GM21360 (cell line): ENCODE measurements around the gene SKIC8.

Source experiments
- ATAC-seq: cut with Tn5 transposase; IDR thresholded peaks from one replicate; pipeline ENCODE4 v1.9.1; 2021; ENCODE audit warnings: mild to moderate bottlenecking, moderate library complexity; ENCODE audit not compliant: unreplicated experiment

Gene SKIC8

DNA sequence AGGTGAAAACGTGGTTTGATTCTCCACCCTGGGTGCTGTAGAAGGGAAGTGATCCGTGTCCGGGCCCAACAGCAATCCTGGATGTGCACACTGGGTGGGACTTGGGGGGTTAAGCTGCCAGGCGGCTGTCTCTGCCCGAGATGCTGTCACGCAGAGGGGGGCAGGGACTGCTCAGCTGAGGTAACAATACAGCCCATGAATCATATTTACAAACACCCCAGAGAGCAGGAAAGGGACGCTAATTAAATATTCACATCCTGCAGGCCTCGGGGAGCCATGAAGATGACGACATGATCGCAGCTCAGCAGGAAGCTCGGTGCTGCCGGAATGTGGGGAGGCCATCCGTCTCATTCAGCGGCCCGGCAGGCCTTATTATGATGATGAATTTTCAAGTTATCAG lies 22.8 kb upstream of the SKIC8 start:
- no peak for ATAC-seq

DNA sequence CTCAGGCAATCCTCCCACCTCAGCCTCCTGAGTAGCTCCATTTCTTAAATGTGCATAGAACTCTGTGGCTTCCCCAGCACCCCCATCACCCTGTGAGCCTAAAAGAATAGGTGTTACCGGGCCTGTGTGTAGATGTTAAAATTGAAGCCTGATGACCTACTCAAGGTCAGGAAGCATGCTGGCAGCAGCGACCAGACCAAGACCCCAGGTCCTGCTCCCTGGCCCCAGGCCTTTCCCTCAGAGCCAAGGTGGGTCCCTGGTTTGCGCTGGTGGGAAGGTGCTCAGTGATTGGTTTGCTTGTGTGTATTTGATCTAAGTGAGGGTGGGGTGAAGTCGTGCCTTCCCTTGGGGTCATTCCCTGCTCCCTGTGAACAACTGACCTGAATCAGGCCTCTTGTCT lies 22.4 kb upstream of the SKIC8 start:
- ATAC-seq = no peak

DNA sequence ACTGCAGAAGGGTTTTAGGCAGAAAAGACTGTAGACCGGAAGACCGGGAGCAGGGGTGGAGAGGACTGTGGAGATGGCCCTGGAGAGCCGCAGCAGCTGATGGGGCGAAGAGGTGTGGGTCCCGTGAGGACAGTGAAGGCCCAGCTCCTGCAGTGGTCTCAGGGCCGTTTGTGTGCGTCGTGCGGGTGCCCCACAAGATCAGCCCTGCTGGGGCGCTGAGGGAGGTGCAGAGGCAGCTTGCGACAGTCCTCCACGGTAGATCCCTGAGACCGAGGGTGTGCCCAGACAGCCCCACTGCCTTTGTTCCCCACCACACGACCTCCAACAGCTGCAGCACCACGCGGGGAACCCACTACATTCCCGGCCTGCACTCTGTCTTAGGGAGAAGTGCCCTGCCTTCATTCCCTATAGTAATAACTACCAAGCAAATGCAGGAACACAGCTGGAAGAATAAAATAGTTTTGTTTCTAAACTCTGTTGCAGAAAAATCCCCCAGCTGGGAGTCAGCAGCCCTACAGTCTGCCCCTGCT lies 21.7 kb upstream of the SKIC8 start:
- ATAC-seq = no peak

DNA sequence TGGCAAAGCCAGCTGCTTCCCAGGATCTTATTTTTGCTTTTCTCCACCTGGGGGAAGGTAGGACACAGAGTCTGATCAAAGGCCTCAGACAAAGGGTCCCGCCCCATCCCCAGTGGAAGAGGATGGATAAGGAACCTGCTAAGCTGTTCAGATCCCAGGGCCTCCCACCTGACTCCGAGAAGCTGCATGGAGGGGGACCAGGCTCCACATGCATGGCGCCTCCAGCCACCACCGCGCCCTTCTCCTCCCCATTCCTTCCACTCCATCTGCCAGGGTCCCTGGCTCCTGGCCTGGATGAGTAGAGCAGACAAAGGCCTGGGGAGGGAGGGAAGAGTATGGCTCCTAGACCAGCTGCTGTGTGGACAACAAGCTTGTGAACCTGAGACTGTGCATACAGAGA lies 20.8 kb upstream of the SKIC8 start:
- ATAC-seq = no peak

DNA sequence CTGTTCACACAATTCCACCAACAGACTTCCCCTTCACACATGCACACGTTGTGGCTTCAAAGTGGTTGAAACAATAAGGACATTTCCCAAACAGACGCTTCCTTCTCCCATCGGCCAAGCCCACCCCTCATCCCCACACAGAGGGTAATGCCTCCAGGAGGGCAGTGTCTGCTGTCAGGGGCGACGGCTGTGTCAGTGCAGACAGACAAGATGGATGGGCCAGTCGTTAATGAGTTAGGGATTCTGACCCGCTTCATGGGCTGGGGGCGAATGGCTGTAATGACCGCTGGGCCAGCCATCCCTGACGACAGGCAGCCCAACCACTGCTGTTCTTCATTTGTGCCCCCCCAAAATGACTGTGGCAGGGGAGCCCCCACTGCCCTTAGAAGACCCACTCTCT lies 20.2 kb upstream of the SKIC8 start:
- no peak for ATAC-seq

DNA sequence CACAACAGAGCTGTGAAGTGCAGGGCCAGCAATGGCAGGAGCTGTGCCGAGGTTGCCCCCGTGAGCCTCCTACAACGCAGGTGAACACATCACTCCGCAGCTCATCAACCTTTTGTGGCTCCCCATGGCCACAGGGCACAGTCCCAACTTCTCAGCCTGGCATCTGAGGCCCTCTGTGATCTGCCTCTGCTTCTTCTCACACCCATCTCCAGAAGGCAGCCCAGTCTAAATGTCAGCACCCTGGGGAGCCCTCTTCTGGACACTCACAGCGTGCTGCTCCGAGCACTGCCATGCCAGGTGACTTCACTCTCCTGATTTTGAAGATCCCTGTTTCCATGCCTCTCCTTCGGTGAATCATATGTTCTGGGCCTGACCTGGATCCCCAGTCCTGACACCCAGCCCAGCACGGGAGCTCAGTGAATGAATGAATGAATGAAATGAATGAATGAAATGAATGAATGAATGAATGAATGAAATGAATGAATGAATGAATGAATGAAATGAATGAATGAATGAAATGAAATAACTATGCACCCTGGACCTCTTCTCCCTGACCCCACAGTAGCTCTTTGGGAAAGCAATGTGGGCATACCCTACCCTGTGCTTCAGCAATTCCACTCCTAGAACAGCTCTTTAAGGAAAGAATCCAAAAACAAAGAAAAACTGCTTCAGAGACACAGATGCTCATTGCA lies 17.9 kb upstream of the SKIC8 start:
- ATAC-seq = no peak

DNA sequence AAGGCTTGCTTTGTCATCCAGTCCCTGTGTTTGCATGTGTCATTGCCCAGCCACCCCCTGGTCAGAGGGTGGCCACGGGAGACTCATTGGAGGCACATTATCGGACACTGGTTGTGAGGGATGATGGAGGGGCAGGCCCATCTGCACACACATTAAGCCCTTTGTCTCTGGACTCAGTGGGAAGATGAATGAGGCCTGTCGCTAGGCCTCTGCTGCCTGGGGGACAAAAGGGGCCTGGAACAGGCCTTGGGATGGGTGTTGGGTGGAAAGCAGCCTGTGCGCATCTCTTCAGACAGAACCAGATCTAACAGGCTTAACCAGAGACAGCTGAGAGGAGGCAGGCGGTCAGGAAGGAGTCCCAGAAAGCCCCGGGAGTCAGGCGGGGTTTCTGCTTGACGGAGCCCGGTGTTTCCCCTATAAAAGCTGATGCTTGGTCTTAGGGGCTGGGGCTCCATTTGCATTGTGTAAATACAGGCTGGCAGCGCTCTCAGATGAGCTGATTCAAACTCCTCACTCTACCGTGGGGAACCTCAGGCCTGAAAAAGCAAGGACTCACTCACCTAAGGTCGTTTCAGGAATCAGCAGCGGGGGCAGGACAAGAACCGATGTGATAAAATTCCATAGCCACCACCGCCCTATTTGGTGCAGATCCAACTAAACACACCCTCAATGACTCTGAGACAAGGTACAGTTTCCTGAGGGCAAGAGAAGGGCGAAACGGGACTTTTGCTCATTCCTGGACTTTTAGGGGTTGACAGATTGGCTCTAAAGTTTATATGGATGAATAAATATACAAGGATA lies 17.1 kb upstream of the SKIC8 start:
- no peak for ATAC-seq

DNA sequence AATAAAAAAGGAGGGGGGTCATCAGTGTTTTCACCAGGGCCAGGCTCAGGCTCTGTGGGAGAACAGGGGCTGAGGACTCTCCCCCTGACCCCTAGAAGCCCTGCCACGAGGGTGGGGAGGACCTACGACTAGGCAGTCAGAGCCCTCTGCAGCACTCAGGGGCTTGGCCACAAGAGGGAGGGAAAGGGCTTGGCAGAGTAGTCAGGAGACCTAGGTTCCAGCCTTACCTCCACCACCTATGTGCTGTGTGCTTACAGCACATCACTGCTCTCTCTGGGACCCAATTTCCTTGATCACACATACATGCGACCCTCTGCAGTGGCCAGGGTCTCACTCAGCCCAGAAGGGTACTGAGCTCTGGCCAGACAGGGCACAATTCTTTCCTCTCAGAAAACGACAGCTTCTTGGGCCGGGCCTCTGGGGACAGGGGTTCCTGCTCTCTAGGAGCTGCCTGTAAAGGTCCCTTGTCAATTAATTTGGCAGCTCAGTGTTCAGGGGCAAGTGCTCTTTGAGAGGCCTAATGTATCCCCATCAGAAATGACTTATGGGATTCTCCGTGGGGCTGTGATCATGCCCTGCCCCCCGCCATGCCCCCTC lies 16.4 kb upstream of the SKIC8 start:
- ATAC-seq = no peak

DNA sequence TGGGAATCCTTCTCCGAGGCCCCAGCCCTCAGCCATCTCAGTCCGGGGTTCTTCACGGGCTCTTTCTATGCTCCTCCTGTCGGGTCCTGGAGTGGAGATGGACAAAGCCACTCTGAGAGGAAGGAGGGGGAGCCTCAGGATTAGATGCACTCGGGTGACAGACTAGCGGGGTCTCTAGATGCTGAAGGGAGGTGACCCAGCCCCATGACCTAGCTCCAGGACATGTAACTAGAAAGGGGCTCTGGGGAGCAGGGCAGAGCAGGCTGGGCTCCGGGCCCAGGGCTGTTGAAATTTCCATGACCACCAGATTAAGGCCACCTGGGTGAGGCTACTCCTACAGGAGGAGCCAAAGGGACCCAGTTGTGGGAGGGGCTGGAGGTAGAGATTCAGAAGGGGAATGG lies 14.8 kb upstream of the SKIC8 start:
- ATAC-seq = no peak

DNA sequence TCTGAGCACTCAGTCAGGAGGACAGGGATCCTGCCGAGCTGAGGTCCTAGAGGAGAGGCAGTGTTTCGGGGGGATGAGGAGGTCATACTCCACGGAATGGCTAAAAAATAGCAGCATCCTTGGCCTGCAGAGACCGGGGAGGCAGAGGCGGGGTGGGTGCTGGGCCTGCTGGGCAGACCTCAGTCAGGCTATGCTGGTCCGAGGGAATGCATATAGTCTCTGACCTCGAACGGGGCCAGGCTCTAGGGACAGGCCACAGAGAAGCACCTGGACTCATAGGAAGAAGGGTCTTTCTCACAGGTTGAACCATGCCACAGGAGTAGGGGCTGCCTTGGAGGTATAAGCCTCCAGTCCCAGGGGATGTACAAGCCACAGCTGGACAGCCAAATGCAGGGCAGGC lies 14.0 kb upstream of the SKIC8 start:
- ATAC-seq = no peak

DNA sequence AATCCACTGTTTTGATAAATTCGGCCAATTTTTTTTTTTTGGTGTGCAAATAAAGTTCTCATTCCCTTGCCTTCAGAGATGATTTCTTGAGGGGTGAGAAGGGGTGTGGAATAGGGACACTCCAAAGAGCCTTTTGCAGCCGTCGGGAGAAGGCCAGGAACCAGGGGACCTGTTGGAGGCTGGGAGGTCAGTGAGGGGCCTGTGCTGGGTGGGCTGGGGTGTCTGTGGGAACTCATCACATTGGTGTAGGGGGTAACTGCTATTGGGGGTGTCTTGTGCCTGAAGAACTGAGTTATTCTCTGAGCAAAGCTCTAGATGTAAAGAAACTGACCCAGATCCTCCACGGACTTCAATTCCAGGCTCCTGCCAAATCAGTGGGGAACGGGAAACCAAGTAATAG lies 13.5 kb upstream of the SKIC8 start:
- ATAC-seq = no peak

DNA sequence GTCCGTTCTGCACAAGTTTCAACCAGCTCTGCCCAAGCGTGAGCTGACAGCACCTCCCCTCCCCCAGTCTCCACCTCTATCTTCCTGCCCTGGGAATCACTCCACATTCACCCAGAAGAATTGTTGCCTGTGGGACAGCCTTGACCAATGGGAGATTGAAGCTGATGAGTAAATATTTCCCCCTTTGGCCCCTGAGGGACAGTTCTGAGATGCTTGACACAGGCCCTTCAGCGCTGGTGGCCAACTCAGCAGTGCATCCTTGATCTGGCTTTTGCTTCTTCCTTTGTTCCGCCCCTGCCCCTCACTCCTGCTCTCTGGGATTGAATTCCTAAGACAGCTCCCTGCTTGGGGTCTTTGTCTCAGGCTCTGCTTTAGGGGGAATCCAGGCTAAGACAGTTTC lies 13.1 kb upstream of the SKIC8 start:
- no peak for ATAC-seq

DNA sequence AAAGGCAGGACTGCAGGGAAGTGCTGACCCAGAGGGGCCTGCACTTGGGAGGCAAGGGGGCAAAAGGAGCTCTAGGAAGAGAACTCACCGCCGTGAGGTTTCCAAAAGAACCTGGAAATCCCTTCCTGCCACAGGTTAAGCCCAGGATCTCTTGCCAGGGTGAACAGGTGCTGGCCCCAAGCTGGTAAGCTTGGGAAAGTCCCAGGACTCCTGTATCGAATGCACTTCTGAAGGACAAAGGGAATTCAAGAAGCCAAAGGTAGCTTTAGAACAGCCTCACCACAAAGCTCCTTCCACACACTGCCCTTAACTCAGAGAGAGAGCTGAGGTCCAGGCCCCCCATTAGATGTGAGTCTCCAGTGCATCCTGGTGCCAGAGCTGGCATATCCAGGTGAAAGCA lies 11.9 kb upstream of the SKIC8 start:
- no peak for ATAC-seq

DNA sequence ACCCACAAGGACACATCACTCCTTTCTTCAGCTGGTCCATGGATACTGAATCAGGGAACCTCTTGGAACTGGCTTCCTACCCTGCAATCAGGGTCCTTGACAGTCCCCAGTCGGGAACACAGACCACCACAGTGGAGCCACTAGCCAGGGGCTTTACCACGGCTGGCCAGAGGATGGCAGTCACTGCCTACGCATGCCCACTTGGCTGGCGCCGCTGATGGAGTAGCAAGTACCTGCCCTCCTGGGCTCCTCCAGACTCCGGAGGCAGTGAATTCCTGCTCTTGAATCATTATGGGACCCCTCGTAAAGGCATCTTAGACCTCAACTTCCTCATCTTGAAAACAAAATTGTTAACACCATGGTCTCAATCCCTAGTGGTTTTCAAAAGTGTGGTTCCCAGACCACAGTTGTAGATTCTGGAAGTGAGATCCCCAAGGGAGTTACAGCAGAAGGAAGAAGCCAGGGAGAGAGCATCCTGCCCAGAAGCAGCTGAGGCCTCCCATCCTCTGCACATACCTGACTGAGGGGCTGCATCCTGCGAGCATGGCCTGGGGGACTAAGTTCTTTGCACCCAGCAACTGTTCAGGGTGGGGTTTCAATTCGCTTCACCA lies 9.1 kb upstream of the SKIC8 start:
- no peak for ATAC-seq

DNA sequence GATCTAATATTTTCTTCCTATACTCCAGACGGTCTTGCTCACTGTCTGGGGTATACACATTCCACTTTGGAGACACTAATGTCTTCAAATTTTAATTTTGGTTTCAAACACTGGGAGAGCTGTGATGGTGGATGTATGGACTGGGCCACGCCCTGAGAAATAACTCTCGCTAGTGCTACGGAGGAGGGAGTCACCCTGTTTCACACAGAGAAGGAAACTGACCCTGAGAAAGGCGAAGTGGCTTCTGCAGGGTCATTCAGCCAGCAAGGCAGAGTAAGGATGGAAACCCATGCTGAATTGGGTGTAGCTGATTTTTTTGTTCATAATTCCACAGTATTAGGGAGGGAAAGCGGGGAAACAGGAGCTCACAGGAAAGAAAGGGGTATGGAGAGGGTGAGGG lies 8.6 kb upstream of the SKIC8 start:
- ATAC-seq = no peak

DNA sequence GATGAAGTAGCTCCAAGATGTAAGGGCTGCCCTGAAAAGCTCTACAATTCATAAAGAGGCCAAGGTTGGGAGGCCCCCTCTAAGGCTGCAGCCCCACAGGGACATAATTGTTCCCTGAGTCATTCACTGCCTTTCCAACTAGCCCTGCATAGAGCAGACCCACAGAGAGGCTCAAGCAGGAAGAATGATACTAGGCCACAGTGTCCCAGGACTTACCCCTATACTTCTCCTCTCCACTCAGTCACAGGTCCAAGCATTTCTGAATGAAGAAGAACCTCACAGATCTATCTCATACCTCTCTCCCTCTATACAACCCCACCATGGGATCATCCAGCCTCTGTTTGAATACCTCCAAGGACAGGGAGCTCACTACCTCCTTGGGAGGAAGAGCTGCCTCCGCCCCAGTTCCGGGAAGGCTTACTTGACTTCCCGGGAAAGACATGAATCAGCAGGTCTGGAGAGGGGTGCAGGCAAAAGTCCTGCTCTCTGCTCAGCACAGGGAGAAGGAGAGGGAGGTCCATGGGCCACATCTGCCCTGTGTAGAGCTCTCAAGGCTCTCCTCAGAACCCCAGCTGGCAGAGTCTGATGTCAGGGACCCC lies 6.9 kb upstream of the SKIC8 start:
- ATAC-seq = no peak

DNA sequence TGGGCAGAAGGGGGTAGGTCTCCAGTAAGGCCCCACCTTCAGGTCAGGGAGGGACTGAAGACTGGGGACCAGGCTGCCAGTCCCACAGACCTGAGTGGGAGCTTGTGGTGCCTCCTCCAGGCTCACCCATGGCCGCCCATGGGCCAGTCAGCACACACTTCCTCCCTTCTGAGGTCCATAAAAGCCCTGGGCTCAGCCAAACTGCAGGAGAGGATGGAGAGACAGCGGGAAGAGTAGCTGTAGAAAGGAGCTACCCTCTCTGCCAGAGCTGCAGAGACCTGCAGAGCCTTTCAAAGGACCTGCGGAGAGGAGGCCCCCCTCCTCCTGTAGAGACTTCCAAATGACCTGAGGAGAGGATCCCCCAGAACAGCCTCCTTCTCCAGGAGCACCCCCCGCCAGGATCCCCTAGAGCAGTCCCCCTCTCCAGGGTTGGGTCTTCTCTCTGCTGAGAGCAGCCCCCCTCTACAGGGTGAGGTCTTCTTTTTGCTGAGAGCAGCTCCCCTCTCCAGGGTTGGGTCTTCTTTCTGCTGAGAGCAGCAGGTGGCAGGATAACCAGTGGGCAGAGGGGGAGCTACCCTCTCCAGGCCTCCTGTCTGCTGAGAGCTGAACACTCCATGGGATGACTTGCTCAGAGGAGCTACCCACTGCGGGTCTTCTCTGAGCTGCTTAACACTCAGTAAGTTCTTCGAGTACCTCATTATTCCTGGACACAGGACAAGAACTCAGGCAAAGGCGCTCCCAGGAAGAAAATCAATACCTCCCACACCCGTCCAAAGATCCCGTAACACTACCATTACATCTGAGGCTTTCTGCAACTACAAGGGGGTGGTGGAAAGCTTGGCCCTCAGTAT lies 5.0 kb upstream of the SKIC8 start:
- no peak for ATAC-seq

DNA sequence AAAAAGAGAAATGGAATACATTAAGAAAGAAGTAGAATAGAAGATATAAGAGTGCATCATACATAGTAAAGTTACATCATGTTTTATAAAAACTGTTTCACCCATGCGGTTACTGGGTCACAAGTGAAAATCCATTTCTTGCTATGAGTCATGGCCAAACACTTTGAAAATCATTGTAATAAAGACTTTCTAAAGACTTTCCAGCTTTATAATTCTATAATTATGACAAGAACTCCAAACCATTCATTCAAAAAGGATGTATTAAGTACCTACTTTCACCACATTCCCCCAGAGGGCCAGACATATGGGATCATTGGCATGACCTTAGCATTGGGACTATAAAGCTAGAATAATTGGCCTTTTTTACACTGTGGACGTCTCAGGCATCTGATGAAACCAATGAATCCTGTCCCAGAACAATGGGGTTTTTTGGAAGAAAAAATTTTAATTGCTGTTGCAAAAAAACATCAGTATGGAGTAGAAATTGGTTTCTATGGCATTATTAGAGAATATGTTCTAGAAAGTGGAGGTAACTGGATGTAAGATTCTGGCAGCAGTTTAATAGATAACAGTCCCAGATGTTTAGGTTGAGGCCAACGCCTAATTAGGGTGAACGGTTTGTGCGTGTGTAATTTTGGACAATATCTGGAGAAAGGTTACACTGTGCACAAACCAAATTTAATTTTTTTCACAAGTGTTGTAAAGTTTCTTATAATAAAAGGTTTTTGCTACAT lies 3.3 kb upstream of the SKIC8 start:
- ATAC-seq = no peak

DNA sequence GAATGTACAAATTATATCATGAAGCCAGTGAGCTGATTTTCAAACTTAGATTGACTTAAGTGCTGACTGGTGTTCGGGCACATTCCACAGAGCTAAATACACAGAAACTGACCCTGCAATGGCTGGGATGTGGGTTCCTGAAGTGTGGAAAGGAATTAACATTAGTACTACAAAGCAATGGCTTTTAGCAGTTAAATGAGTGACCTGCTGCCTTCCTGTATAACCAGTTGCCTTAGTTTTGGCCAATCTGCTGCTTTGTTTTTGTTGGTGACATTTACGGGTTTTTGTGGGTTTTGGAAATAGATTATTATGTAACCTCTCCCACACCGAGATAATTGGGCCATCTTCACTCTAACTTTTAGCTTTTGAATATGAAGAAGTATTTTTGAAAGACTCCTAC lies 2.4 kb upstream of the SKIC8 start:
- ATAC-seq = no peak

DNA sequence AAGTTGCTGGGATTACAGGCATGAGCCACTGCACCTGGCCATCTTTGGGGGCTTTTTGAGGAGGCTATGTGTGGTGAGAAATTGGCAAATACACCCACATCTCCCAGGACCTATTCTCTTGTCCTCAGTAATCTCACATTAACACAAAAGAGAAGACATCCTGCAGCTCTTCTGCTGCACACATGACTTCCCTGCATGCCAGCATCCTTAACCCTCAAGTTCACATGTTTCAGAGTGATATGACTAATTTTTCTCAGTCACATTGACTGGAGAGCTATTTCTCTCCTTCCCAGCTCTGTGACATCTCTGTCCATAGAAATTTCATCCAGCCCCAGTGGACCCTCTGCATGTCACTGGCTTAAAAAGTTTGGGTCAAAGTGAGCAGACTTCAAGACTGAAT lies 1.9 kb upstream of the SKIC8 start:
- ATAC-seq = no peak
